H1 (cell line): ENCODE results near the gene KLHL21. TPM values are rescaled to one million over a fixed set of nuclear protein-coding genes. Genes with fewer than 3 reads are reported as not detected.
A peak's percentile ranks its signal among the peaks of the same experiment; 100 is the strongest.

Experiments
- CEBPB ChIP-seq: IDR thresholded peaks from 2 replicates; pipeline ENCODE4 v1.6.1; 2012; ENCODE audit warnings: low read depth, low read length
- EGR1 ChIP-seq: IDR thresholded peaks from 2 replicates; pipeline ENCODE4 v1.6.1; 2011; ENCODE audit warnings: low read depth, low read length, borderline replicate concordance
- EP300 ChIP-seq, 2 experiments: IDR thresholded peaks; 1 replicate in 1 of 2; 2 replicates in 1 of 2; pipeline ENCODE4 v1.6.1; 2011 to 2012; ENCODE audit warnings: low read depth in 2 of 2, low read length in 2 of 2, mild to moderate bottlenecking in 2 of 2, borderline replicate concordance in 1 of 2, inconsistent platforms in 1 of 2, moderate library complexity in 1 of 2
- JUN ChIP-seq: IDR thresholded peaks from 2 replicates; pipeline ENCODE4 v1.6.1; 2011; ENCODE audit warnings: low read depth, mild to moderate bottlenecking, improper control_type of control experiment, low read length
- PHF8 ChIP-seq: fragments of 200-600 bp; sonication (generic); conservative IDR thresholded peaks from 2 replicates; pipeline ENCODE4 v1.7.1; 2012; ENCODE audit warnings: low read depth, mild to moderate bottlenecking, inconsistent platforms, low read length, moderate library complexity
- POLR2AphosphoS5 ChIP-seq: IDR thresholded peaks from 2 replicates; pipeline ENCODE4 v1.6.1; 2011; ENCODE audit warnings: low read depth, low read length
- TAF1 ChIP-seq: IDR thresholded peaks from 2 replicates; pipeline ENCODE4 v1.6.1; 2011; ENCODE audit warnings: mild to moderate bottlenecking, low read depth, low read length
- TAF7 ChIP-seq: optimal IDR thresholded peaks from 2 replicates; pipeline ENCODE3; 2011; ENCODE audit warnings: low read depth, mild to moderate bottlenecking, inconsistent platforms, low read length, moderate library complexity, borderline replicate concordance
- USF2 ChIP-seq: IDR thresholded peaks from 2 replicates; pipeline ENCODE4 v1.6.1; 2011; ENCODE audit warnings: low read length, improper control_type of control experiment
- YY1 ChIP-seq: IDR thresholded peaks from 2 replicates; pipeline ENCODE4 v1.6.1; 2011; ENCODE audit warnings: low read depth, mild to moderate bottlenecking, low read length
- polyA plus RNA-seq, 7 experiments: library from polyadenylated mRNA; depleted of rRNA in 3 of 7; stranded (reverse) in 5 of 7; unstranded in 2 of 7; fragments of >200 nt in 5 of 7; fragments of 200-250 nt in 2 of 7; gene quantifications; 1 replicate in 5 of 7; 2 replicates in 1 of 7; 4 replicates in 1 of 7; pipeline versions ENCODE4 v1.2.1 to v1.2.3, GENCODE V29; 2011 to 2013; ENCODE audit warnings: missing spikeins in 2 of 7, mixed read lengths in 2 of 7
- total RNA-seq: library from RNA; stranded (reverse); fragmentation: NEBNext Ultra II Directional; extraction: Animal tissue kit (Norgen Biotek cat#: 25700); gene quantifications from 2 replicates; pipeline ENCODE4 v1.2.1, GENCODE V29; 2021

The KLHL21 gene
- total and polyA plus RNA-seq, 2 of the 8 experiments (the other 6 are each of a cell fraction or from before 2014, with no cell fraction given): 11.9 to 22.3 TPM

- TF ChIP-seq JUN (no peak), CEBPB (peak; percentile 88), USF2 (peak; percentile 44; the same call in 1 of the 2 replicates), YY1 (peak; percentile 65), PHF8 (peak; percentile 14; the same call in 1 of the 2 replicates), EP300 (IDR thresholded peaks at IDR 0.05; ENCODE audit: borderline replicate concordance in 1 of 2, low read depth in 2 of 2, low read length in 2 of 2) (0 out of 3 replicates have a peak, but pooled peaks of 1 of the 2 experiments have one; percentile 48), EGR1 (0 out of 2 replicates have a peak, but pooled peaks have one; percentile 36), POLR2AphosphoS5 (peak; percentile 73), TAF1 (0 out of 2 replicates have a peak, but pooled peaks have one; percentile 52), TAF7 (peak; percentile 47)
Measured at GRCh38 chr1:6603915-6604558, 1.4 kb upstream of the KLHL21 start (continued).
